Epithelial cell of prostate (primary cell): Measurements from ENCODE around the gene BTBD9.

Source experiments
- DNase-seq: peaks from one replicate; pipeline ENCODE4 v3.0.0-alpha.2; 2011; ENCODE audit warnings: low read depth, low spot score
- H3K27ac ChIP-seq: fragments of 450-650 bp; 2 replicates; pipeline ENCODE4 v1.5.1; 2017; ENCODE audit warnings: mild to moderate bottlenecking

BTBD9 gene

DNA sequence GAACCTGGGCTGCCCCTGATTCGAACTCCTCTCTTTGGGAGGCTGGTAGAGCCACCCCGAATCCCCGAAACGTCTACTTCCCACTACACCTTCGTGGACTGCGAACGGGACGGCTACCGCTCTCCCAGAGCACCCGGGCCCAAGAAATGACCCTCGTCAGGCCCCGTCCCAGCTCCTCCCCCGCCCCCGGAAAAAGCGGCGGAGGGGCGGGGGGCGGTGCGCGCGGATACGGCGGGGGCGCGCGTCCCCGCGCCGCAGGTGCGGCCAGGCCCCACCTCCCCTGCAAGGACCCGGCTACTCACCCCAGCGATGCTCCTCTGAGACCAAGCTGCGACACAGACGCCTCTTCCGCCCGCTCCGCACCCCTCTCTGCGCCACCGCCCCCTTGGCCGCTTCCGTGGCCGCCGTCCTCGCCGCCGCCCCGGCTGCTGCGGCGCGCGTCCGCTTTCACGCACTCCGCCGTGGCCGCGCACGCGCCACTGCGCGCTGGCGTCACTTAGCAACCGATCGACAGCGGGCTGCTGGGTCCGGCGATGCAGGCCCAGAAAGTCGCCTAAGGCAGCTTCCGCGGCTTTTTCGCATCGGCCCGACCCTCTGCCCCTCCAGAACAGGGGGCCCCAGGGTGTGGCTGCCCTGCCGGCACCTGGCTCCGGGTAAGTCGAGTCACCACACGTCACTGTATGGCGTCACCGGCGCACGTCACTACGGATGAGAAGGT is at the start of gene BTBD9:
BTBD9 (minus strand) TSS at position 432 of the 718 bp plus-strand sequence.
- H3K27ac ChIP-seq, result peak within 1 kb of the TSS; percentile 71
- DNase-seq, result no peak

GRCh38 chr6:38688579-38689087 is 48.9 kb upstream of the BTBD9 start:
- no peak for DNase-seq
- no peak overlapping the region for H3K27ac ChIP-seq

DNA sequence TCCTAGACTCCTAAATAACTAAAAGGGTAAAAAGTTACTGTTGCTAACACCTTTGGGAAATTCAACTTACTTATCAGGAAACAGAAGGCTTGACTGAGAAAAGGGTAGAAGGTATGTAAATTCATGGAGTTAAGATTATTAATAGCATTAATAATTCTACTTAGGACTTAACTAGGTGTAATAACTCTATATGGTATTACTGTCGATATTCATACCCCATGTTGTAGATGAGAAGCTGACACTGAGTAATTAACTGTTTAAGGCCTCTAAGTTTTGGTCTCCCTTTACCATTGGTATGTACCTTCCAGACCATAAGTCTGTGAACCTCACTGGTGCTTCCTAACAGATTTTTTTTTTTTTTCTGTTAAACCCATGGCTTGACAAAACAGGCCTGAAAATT is 47.8 kb upstream of the BTBD9 start:
- no peak for DNase-seq
- H3K27ac ChIP-seq, result no peak overlapping the region

DNA sequence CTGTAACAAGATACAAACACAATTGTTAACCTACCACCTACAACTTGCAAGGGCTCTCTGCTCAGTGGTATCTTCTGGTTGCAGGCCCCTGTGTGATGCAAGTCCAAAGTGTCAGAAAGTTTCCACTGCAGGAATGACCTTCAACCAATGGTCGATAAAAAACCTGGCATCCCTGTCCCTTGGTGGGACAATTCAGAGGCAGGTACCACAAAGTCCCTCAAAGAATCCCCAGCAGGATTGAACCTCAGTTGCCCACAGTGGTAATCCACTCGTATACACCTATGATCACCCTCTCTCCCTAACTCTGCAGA is 47.3 kb upstream of the BTBD9 start:
- no peak for DNase-seq
- no peak overlapping the region for H3K27ac ChIP-seq

- no peak overlapping the region for H3K27ac ChIP-seq
- no peak for DNase-seq
These were observed 46.7 kb upstream of the BTBD9 start for GRCh38 chr6:38686270-38687042.

DNA sequence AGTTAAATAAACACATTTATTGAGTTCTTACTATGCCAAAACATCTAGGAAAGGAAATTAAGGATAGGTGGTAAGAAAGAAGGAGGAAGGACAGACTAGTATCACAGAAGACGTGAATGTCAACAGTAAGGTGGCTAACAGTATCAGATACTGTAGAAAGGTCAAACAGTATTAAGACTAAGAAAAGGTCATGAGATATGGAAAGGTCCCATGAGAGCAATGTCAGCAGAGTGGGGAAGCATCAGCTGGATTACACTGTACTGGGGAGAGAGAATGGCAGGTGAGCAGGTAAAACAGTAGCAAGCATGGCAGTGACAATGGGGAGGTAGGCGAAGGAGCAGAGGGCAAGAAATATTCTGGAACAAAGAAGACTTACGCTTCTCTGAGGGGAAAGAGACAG is 45.2 kb upstream of the BTBD9 start:
- H3K27ac ChIP-seq, result no peak overlapping the region
- DNase-seq, result no peak

- no peak for DNase-seq
- no peak overlapping the region for H3K27ac ChIP-seq
These were observed 44.5 kb upstream of the BTBD9 start for GRCh38 chr6:38684237-38684636.

- DNase-seq, result no peak
- no peak overlapping the region for H3K27ac ChIP-seq
These were observed 42.1 kb upstream of the BTBD9 start for GRCh38 chr6:38681850-38682249.

- DNase-seq, result no peak
- H3K27ac ChIP-seq, result no peak overlapping the region
These were observed 39.9 kb upstream of the BTBD9 start for GRCh38 chr6:38679668-38680067.

- no peak overlapping the region for H3K27ac ChIP-seq
- no peak for DNase-seq
These were observed 38.5 kb upstream of the BTBD9 start for GRCh38 chr6:38678178-38678760.

DNA sequence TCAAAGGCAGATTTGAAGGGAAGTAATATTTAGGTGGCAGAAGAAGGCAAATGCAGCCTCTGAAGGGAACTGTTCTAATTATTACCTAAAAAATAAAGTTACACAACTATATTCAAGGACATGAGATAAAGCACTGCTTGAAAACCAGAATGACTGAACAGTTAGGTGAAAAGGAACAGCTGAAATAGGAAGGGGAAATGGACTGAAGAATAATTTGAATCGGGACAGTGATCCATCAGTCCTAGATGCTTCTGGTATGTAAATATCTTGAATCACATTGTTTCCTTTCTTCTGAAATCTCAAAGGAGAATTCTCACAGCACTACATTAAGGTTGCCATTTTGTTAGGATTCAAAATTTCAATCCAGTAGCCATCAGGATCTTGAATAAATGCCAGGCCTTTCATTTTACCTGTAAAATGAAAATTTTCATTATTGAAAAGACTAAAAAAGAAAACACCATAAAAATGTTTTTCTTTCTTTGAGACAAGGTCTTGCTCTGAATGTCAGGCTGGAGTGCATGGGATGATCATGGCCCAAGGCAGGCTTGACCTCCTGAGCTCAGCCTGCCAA is 37.3 kb upstream of the BTBD9 start:
- no peak overlapping the region for H3K27ac ChIP-seq
- no peak for DNase-seq

DNA sequence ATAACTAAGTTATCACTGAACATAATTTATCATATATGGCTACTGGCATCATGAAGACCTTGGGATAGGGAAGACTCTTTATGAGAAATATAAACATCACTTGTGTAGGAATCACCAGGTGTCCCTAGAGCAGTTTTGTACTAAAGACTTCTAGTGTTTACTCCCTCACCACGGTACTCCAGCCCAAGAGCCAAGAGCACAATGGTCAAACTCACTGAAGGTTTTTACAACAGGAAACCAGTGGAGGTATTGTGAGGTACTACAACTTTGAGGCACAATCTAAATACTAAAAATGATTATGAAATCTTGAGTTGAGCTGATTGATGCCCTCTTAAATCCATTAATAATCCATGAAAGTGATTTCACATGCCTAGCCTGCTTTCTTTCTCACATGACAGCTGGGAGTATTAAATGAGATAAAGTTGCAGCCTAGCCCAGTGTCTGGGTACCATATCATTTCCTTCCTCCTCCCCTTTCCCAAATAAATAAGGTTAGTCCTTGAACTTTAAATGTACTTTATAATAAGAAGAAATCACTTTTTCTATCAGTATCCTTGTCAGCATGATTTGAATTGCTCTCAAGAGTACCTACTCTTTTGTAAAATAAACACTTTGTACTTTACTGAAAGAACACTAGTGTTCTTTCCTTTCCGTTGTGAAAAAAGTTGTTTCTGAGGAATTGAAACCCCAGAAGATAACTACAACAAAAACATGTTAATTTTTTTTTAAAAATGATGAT is 36.7 kb upstream of the BTBD9 start:
- no peak overlapping the region for H3K27ac ChIP-seq
- DNase-seq, result no peak

- H3K27ac ChIP-seq, result no peak overlapping the region
- DNase-seq, result no peak
These were observed 33.9 kb upstream of the BTBD9 start for GRCh38 chr6:38673397-38674165.

DNA sequence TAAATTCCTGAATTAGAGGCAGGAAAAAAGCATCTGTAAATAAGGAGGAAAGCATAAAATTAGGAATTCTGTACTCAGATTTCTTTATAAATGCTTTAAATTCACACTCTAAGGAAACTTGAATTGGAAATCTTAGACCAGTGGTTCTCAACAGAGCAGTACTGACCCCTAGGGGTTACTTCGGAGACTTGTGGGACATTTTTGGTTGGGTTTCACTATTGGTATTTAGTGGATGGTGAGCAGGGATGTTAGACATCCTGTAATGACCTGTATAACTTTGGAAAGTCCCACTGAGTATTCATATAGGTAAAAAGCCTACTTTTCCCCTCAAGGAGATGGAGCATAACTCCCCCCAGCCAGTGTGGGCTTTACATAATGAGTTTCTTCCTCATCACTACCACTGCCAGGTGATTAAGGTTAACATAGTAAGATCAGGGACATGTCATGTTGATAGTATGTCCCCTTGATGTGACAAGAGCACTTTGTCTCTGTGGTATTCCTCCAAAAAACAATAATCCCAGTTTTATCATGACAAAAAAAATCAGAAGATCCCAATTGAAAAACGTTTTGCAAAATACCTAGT is 32.2 kb upstream of the BTBD9 start:
- peak; percentile 1 for DNase-seq
- H3K27ac ChIP-seq, result no peak overlapping the region

- H3K27ac ChIP-seq, result no peak overlapping the region
- no peak for DNase-seq
These were observed 18.9 kb upstream of the BTBD9 start for GRCh38 chr6:38658418-38659167.

DNA sequence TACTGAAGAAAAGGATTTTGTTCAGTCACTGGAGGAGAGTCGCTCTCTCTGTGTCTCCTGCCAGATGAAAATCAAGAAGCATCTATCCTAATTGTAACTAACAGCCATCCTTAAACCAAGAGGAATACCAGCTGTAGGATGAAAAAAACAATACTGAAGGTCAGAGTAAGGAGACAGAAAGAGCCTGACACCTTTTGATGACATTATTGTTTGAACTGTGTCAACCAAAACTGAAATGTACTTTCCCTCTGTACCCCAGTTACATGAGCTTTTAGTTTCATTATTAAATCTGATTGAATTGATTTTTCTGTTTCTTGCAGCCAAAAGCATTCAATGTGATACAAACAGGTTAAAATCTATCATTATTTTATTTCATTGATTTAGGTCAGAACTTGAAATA is 17.2 kb upstream of the BTBD9 start:
- DNase-seq, result no peak
- no peak overlapping the region for H3K27ac ChIP-seq

DNA sequence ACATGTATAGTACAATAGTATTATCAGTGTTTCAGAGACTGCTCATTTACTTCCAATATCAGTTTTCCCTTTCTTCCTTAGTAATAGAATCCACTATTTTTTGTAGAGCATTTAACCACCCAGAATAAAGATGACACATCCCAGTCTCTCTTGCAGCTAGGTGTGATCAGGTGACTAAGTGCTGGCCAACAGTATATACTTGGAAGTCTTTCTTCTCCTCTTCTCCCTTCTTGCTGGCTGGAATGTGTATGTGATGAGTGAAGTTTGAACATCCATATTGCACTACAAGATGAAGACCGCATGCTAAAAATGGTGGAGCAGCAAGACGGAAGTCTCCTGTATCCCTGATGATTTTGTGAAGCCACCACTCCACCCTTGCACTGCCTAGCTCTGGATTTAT is 14.5 kb upstream of the BTBD9 start:
- no peak overlapping the region for H3K27ac ChIP-seq
- DNase-seq, result no peak

GRCh38 chr6:38651121-38651784 is 11.5 kb upstream of the BTBD9 start:
- peak overlapping the region; percentile 17 for H3K27ac ChIP-seq
- no peak for DNase-seq
